ENCODE data around the gene ZDHHC20.

The ZDHHC20 gene

GRCh38 chr13:21326155-21327031, 132.7 kb downstream of the ZDHHC20 start (continued):
- TF ChIP-seq ZNF580 (tag by site-specific recombination; IDR thresholded peaks at IDR 0.05) (no peak), ZNF184 (tag by site-specific recombination; IDR thresholded peaks at IDR 0.05) (no peak), ZNF169 (tag by site-specific recombination; IDR thresholded peaks at IDR 0.05) (no peak), ZNF549 (tag by site-specific recombination; IDR thresholded peaks at IDR 0.05) (no peak), ZNF146 (tag by site-specific recombination; IDR thresholded peaks at IDR 0.05) (no peak), KLF16 (tag by site-specific recombination; IDR thresholded peaks at IDR 0.05) (no peak), SCRT1 (tag by site-specific recombination; IDR thresholded peaks at IDR 0.05; ENCODE audit: borderline replicate concordance) (no peak), GLIS1 (tag by site-specific recombination; IDR thresholded peaks at IDR 0.05) (peak; percentile 77), ZNF214 (tag by site-specific recombination; IDR thresholded peaks at IDR 0.05; ENCODE audit: borderline replicate concordance) (no peak), ZNF518A (tag by site-specific recombination; conservative IDR thresholded peaks at IDR 0.05; ENCODE audit: low read depth) (0 out of 2 replicates have a peak, but pooled peaks have one; percentile 27), GLIS2 (tag by site-specific recombination; IDR thresholded peaks at IDR 0.05) (no peak), ZNF335 (tag by site-specific recombination; conservative IDR thresholded peaks at IDR 0.05) (peak; percentile 62), TRIM28 (IDR thresholded peaks at IDR 0.05; ENCODE audit: borderline replicate concordance, low read length) (no peak), ZNF433 (tag by site-specific recombination; IDR thresholded peaks at IDR 0.05; ENCODE audit: low read depth) (no peak), ZXDB (tag by site-specific recombination; IDR thresholded peaks at IDR 0.05) (no peak), ZNF266 (tag by site-specific recombination; IDR thresholded peaks at IDR 0.05; ENCODE audit: low read depth) (no peak), ZNF391 (tag by site-specific recombination; IDR thresholded peaks at IDR 0.05; ENCODE audit: borderline replicate concordance, low read depth) (no peak), ZBTB6 (tag by site-specific recombination; IDR thresholded peaks at IDR 0.05) (no peak), ZBTB20 (tag by site-specific recombination; IDR thresholded peaks at IDR 0.05) (peak; percentile 89), ZNF521 (tag by site-specific recombination; IDR thresholded peaks at IDR 0.05) (no peak), ZNF610 (tag by site-specific recombination; IDR thresholded peaks at IDR 0.05; ENCODE audit: borderline replicate concordance) (no peak), ZBTB26 (tag by site-specific recombination; optimal IDR thresholded peaks at IDR 0.05) (peak; percentile 9), ZNF585B (tag by site-specific recombination; IDR thresholded peaks at IDR 0.05) (no peak)

All from HEK293 (cell line).